Measurements from ENCODE around the gene KCTD19. TPM values are rescaled to one million over a fixed set of nuclear protein-coding genes. Genes with fewer than 3 reads are reported as not detected.
"Not testable (repeated sequence)": the region's sequence is repeated elsewhere in the genome, so short reads cannot be mapped to it uniquely, and the experiment has no call there.

KCTD19 gene
- total RNA-seq, 1 experiment from 2014 or later = 3.8 TPM

- Mint-ChIP-seq H3K9me3 (ENCODE audit: low read depth, unreplicated experiment) (no peaks in the 10 kb centered on the region), H3K4me1 (ENCODE audit: low read depth, unreplicated experiment) (peaks cover 33% of the 10 kb centered on the region), H3K27me3 (ENCODE audit: unreplicated experiment) (no peaks in the 10 kb centered on the region), H3K36me3 (ENCODE audit: insufficient read depth, unreplicated experiment) (no peaks in the 10 kb centered on the region), H3K27ac (ENCODE audit: unreplicated experiment) (peak overlapping the region; percentile 35), H3K4me3 (ENCODE audit: low read depth, unreplicated experiment) (no peak overlapping the region)
- CTCF ChIA-PET = interaction anchor here (0.6 to 1.9 kb wide), 4 partner anchors 41 to 75 kb away, joined by 3 to 5 read pairs (median 3); no protein-coding TSS in a partner anchor
- intact Hi-C loops (cut with micrococcal nuclease; ENCODE audit: unreplicated experiment) = no loop called here
- no peak for DNase-seq
- TF ChIP-seq CTCF (IDR thresholded peaks at IDR 0.05; ENCODE audit: unreplicated experiment) = no peak
- no TSS peak for BruUV-seq (replicated peaks)
Measured at GRCh38 chr16:67356396-67356795, 29.9 kb upstream of the KCTD19 start.

DNA sequence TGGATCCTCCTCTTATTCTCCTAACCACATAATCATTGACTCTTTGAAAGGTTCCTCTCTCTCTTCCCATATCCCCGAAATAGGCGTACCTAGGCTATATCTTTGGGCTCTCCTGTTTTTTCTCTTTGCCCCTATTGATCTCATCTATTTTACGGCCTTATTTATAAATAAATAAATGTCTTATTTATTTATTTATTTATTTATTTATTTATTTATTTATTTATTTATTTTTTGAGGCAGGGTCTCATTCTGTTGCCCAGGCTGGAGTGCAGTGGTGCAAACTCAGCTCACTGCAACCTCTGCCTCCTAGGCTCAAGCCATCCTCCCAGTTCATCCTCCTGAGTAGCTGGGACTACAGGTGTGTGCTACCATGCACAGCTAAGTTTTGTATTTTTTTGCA, 25.9 kb upstream of the KCTD19 start:
- H3K4me1 Mint-ChIP-seq (ENCODE audit: low read depth, unreplicated experiment) = peaks cover 24% of the 10 kb centered on the region
- H3K4me3 Mint-ChIP-seq (ENCODE audit: low read depth, unreplicated experiment); H3K9me3 Mint-ChIP-seq (ENCODE audit: low read depth, unreplicated experiment); intact Hi-C loops (cut with micrococcal nuclease; ENCODE audit: unreplicated experiment); H3K27me3 Mint-ChIP-seq (ENCODE audit: unreplicated experiment); CTCF ChIA-PET; H3K27ac Mint-ChIP-seq (ENCODE audit: unreplicated experiment); BruUV-seq (replicated peaks); DNase-seq; H3K36me3 Mint-ChIP-seq (ENCODE audit: insufficient read depth, unreplicated experiment): not testable (repeated sequence)

GRCh38 chr16:67350324-67350723, 23.8 kb upstream of the KCTD19 start:
- BruUV-seq (replicated peaks) = no TSS peak
- CTCF ChIA-PET = interaction anchor here (0.8 kb wide), 1 partner anchor 49 kb away, joined by 3 read pairs; no protein-coding TSS in a partner anchor
- DNase-seq = no peak
- Mint-ChIP-seq H3K4me3 (ENCODE audit: low read depth, unreplicated experiment) (no peak overlapping the region), H3K27me3 (ENCODE audit: unreplicated experiment) (no peaks in the 10 kb centered on the region), H3K36me3 (ENCODE audit: insufficient read depth, unreplicated experiment) (no peaks in the 10 kb centered on the region), H3K9me3 (ENCODE audit: low read depth, unreplicated experiment) (no peaks in the 10 kb centered on the region), H3K27ac (ENCODE audit: unreplicated experiment) (no peak overlapping the region), H3K4me1 (ENCODE audit: low read depth, unreplicated experiment) (peaks cover 21% of the 10 kb centered on the region)
- intact Hi-C loops (cut with micrococcal nuclease; ENCODE audit: unreplicated experiment) = no loop called here
- no peak for TF ChIP-seq CTCF (IDR thresholded peaks at IDR 0.05; ENCODE audit: unreplicated experiment)

DNA sequence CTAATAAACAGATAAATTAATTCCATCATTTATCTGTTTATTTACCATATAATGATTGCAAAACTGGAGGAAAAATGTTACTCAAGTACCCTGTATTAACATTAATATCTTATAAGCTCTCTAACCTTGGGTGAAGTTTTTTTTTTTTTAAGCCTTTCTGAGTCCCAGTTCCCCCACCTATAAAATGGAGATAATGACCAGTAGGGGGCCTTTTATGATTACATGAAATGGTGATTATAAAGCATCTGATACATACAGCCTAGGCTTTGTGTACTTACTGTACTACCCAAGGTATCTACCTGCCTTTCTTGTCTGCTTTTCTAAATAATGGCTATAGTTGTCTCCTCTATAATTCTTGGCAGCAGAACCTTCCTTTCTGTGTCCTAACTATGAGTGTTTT, 22.6 kb upstream of the KCTD19 start:
- intact Hi-C loops (cut with micrococcal nuclease; ENCODE audit: unreplicated experiment) = loop anchor here (1.0 to 5.0 kb wide), 3 partner anchors 46 to 68 kb away; partner anchors contain the start of gene ZDHHC1
- H3K27me3 Mint-ChIP-seq (ENCODE audit: unreplicated experiment) = no peaks in the 10 kb centered on the region
- peak; percentile 52 for TF ChIP-seq CTCF (IDR thresholded peaks at IDR 0.05; ENCODE audit: unreplicated experiment)
- H3K4me3 Mint-ChIP-seq (ENCODE audit: low read depth, unreplicated experiment) = no peak overlapping the region
- no peak for DNase-seq
- H3K9me3 Mint-ChIP-seq (ENCODE audit: low read depth, unreplicated experiment) = no peaks in the 10 kb centered on the region
- BruUV-seq (replicated peaks) = no TSS peak
- H3K27ac Mint-ChIP-seq (ENCODE audit: unreplicated experiment) = no peak overlapping the region
- CTCF ChIA-PET = interaction anchor here (0.5 to 1.4 kb wide), 9 partner anchors 13 to 1742 kb away, joined by 3 to 5 read pairs (median 3); no protein-coding TSS in a partner anchor
- peaks cover 25% of the 10 kb centered on the region for H3K4me1 Mint-ChIP-seq (ENCODE audit: low read depth, unreplicated experiment)
- H3K36me3 Mint-ChIP-seq (ENCODE audit: insufficient read depth, unreplicated experiment) = no peaks in the 10 kb centered on the region

- BruUV-seq (replicated peaks) = no TSS peak
- intact Hi-C loops (cut with micrococcal nuclease; ENCODE audit: unreplicated experiment) = loop anchor here (5.0 kb wide), 1 partner anchor 71 kb away; the partner anchor contains the start of gene ZDHHC1
- Mint-ChIP-seq H3K4me3 (ENCODE audit: low read depth, unreplicated experiment) (no peak overlapping the region), H3K27ac (ENCODE audit: unreplicated experiment) (no peak overlapping the region), H3K9me3 (ENCODE audit: low read depth, unreplicated experiment) (no peaks in the 10 kb centered on the region), H3K4me1 (ENCODE audit: low read depth, unreplicated experiment) (peaks cover 25% of the 10 kb centered on the region), H3K36me3 (ENCODE audit: insufficient read depth, unreplicated experiment) (no peaks in the 10 kb centered on the region), H3K27me3 (ENCODE audit: unreplicated experiment) (no peaks in the 10 kb centered on the region)
- CTCF ChIA-PET = interaction anchor here (2.6 kb wide), 1 partner anchor 86 kb away, joined by 12 read pairs; no protein-coding TSS in a partner anchor
- DNase-seq = no peak
- TF ChIP-seq CTCF (IDR thresholded peaks at IDR 0.05; ENCODE audit: unreplicated experiment) = no peak
Measured at GRCh38 chr16:67346341-67346740, 19.8 kb upstream of the KCTD19 start.

Measured in Calu3 (cell line).